Kidney (tissue), 14 donors: ENCODE results near the gene ZDHHC14. TPM values are rescaled to one million over a fixed set of nuclear protein-coding genes. Genes with fewer than 3 reads are reported as not detected.
A peak's percentile ranks its signal among the peaks of the same experiment; 100 is the strongest.

ENCODE experiments used
- DNase-seq, 5 donors: peaks; one replicate each; pipeline ENCODE4 v3.0.0-alpha.2; 2013 to 2020
- FAIRE-seq: peaks from 2 replicates; lab custom pipeline; 2012; peaks lifted over from hg19 to GRCh38; lab: Jason Lieb, UNC
- H3K27ac ChIP-seq, 2 donors: one replicate each; pipeline ENCODE4 v1.7.0; 2013; ENCODE audit warnings: low read depth in 2 of 2, low read length in 2 of 2, inconsistent platforms in 1 of 2
- H3K27me3 ChIP-seq: one replicate; pipeline ENCODE4 v1.7.1; 2013; ENCODE audit warnings: low read length, inconsistent platforms; ENCODE audit not compliant: control insufficient read depth, insufficient read depth
- H3K36me3 ChIP-seq, 3 donors: one replicate each; pipeline versions ENCODE4 v1.7.0 to v1.7.1; 2013; ENCODE audit warnings: low read length in 3 of 3, control low read depth in 1 of 3, inconsistent platforms in 1 of 3; ENCODE audit not compliant: insufficient read depth in 3 of 3, control insufficient read depth in 2 of 3
- H3K4me1 ChIP-seq, 3 donors: one replicate each; pipeline versions ENCODE4 v1.7.0 to v1.7.1; 2013; ENCODE audit warnings: low read length in 3 of 3, inconsistent platforms in 1 of 3, low read depth in 1 of 3; ENCODE audit not compliant: control insufficient read depth in 2 of 3, insufficient read depth in 2 of 3
- H3K4me3 ChIP-seq, 3 donors: one replicate each; pipeline versions ENCODE4 v1.7.0 to v1.8.1; 2013; ENCODE audit warnings: low read length in 3 of 3, control low read depth in 1 of 3, inconsistent platforms in 1 of 3
- H3K9ac ChIP-seq, 3 donors: one replicate each; pipeline versions ENCODE4 v1.7.0 to v1.7.1; 2013; ENCODE audit warnings: low read length in 3 of 3, control low read depth in 1 of 3, inconsistent platforms in 1 of 3
- H3K9me3 ChIP-seq, 3 donors: one replicate each; pipeline versions ENCODE4 v1.7.0 to v1.7.1; 2013; ENCODE audit warnings: low read length in 3 of 3, control low read depth in 1 of 3, inconsistent platforms in 1 of 3; ENCODE audit not compliant: control insufficient read depth in 2 of 3, insufficient read depth in 1 of 3
- CTCF ChIP-seq: IDR thresholded peaks from 3 replicates; pipeline ENCODE4 v1.5.1; 2012; ENCODE audit warnings: mild to moderate bottlenecking, moderate library complexity, borderline replicate concordance; ENCODE audit not compliant: insufficient read depth; ENCODE audit errors: extremely low read depth
- intact Hi-C: fragments of 100-400 bp; cut with DNase I; formaldehyde crosslinking; loops from one replicate; pipeline ENCODE4 v1.11.1; 2022
- microRNA-seq: library from miRNA; unstranded; fragments of <30 nt; microRNA quantifications from one replicate; pipeline ENCODE4 v1.2.0, GENCODE V29; 2020
- polyA plus RNA-seq: library from polyadenylated mRNA; stranded (reverse); fragments of 350-450 nt; fragmentation: Illumina TruSeq; extraction: RNeasy Lipid Tissue Mini Kit (QIAGEN cat#74804); gene quantifications from one replicate; pipeline ENCODE4 v1.2.3, GENCODE V29; 2014; ENCODE audit warnings: low read depth, low replicate concordance; ENCODE audit not compliant: insufficient read depth
- total RNA-seq: library from RNA; stranded (reverse); fragmentation: NEBNext Ultra II Directional; extraction: Animal tissue kit (Norgen Biotek cat#: 25700); gene quantifications from one replicate; pipeline ENCODE4 v1.2.1, GENCODE V29; 2021
- donor health status: control.
- donor health status: control.
- donor health status: control.
- donor health status: control.
- donor health status: control.
- donor health status: DM: yes; HTN: yes; CAD: no.
- donor health status: Normal renal cell carcinoma (clear cell type).

The ZDHHC14 gene
- total and polyA plus RNA-seq, 2 donors from 2014 or later: 13.5 to 26.7 TPM

- Histone ChIP-seq H3K9ac (no peak overlapping the region), H3K36me3 (no peaks in the 10 kb centered on the region), H3K9me3 (no peaks in the 10 kb centered on the region), H3K4me3 (no peak overlapping the region), H3K4me1 (peaks cover 0 to 26% (median 14%) of the 10 kb centered on the region in 3 donors), H3K27me3 (no peaks in the 10 kb centered on the region), H3K27ac (no peak overlapping the region)
- FAIRE-seq (no peak), DNase-seq (no peak)
- intact Hi-C loops: no loop called here
- no peak for TF ChIP-seq CTCF
Observed at GRCh38 chr6:157725836-157726235, 344.8 kb downstream of the ZDHHC14 start.

GRCh38 chr6:157726892-157727628 is 346.1 kb downstream of the ZDHHC14 start:
- Histone ChIP-seq H3K9ac (no peak overlapping the region), H3K4me1 (peaks cover 0 to 26% (median 14%) of the 10 kb centered on the region in 3 donors), H3K4me3 (no peak overlapping the region), H3K27me3 (no peaks in the 10 kb centered on the region), H3K9me3 (no peaks in the 10 kb centered on the region), H3K36me3 (no peaks in the 10 kb centered on the region), H3K27ac (peak overlapping the region in 1 of 2 donors; percentile 87)
- no peak for FAIRE-seq
- TF ChIP-seq CTCF: no peak
- DNase-seq: peak in 1 of 5 donors; percentile 31
- intact Hi-C loops: no loop called here

Small RNA genes within 50 kb of the gene (microRNA-seq; reads per million reads assigned to microRNA genes)
- not detected for gene MIR3692

Other genes starting within 250 kb of the ZDHHC14 start
- gene TMEM242, start 57.7 kb upstream of the ZDHHC14 start, total RNA-seq: 14.2 TPM
- 14.3 TPM for gene TMEM242, start 57.7 kb upstream of the ZDHHC14 start, polyA plus RNA-seq